Measurements from ENCODE around the gene ZNF84. TPM values are rescaled to one million over a fixed set of nuclear protein-coding genes. Genes with fewer than 3 reads are reported as not detected.

ZNF84 gene
- polyA plus RNA-seq, 3 donors = 3.3 to 5.1 (median 5.1) TPM

- H4K20me1 ChIP-seq (ENCODE audit: insufficient read depth, low read length) = no peaks in the 10 kb centered on the region
- no peak overlapping the region for H3K4me3 ChIP-seq (replicated peaks in 1 of 3; ENCODE audit: low read depth in 2 of 3, low read length in 3 of 3)
- H3K27ac ChIP-seq (ENCODE audit: low read depth in 1 of 2, low read length in 2 of 2) = no peak overlapping the region
- H3K36me3 ChIP-seq (replicated peaks in 1 of 2; ENCODE audit: control insufficient read depth in 1 of 2, insufficient read depth in 2 of 2, low read length in 2 of 2) = no peaks in the 10 kb centered on the region
- H3K27ac Mint-ChIP-seq = no peak overlapping the region
- no peak overlapping the region for H2AFZ ChIP-seq (ENCODE audit: insufficient read depth, low read depth, low read length, poor library complexity, severe bottlenecking)
- no peak overlapping the region for H3K4me3 Mint-ChIP-seq
- no peaks in the 10 kb centered on the region for H3K27me3 ChIP-seq (ENCODE audit: control insufficient read depth in 2 of 2, insufficient read depth in 2 of 2, low read length in 2 of 2)
- DNase-seq = no peak
- intact Hi-C loops (cut with micrococcal nuclease) = no loop called here
- no peak overlapping the region for H3K4me2 ChIP-seq (replicated peaks; ENCODE audit: extremely low read depth, low read length, poor library complexity, severe bottlenecking)
- no peak overlapping the region for H3K9ac ChIP-seq (ENCODE audit: insufficient read depth, low read length, poor library complexity, severe bottlenecking)
- H3K4me1 Mint-ChIP-seq = no peaks in the 10 kb centered on the region
- H3K9me3 Mint-ChIP-seq = peaks cover 35 to 93% (median 83%) of the 10 kb centered on the region in 7 donors
- H3K9me3 ChIP-seq (replicated peaks in 1 of 2; ENCODE audit: control insufficient read depth in 1 of 2, insufficient read depth in 1 of 2, low read length in 2 of 2) = peaks cover 72 to 90% of the 10 kb centered on the region in 2 donors
- no peak for TF ChIP-seq CTCF (IDR thresholded peaks at IDR 0.05)
- H3K4me1 ChIP-seq (ENCODE audit: control insufficient read depth in 1 of 2, insufficient read depth in 2 of 2, low read length in 2 of 2) = no peaks in the 10 kb centered on the region
- no peaks in the 10 kb centered on the region for H3K36me3 Mint-ChIP-seq
- WGBS (ENCODE audit: insufficient coverage) = 94% methylated on average over 3 of the region's 7 CpGs
- H3K79me2 ChIP-seq (ENCODE audit: insufficient read depth, low read length) = no peaks in the 10 kb centered on the region
- no peaks in the 10 kb centered on the region for H3K27me3 Mint-ChIP-seq (ENCODE audit: low read depth in 3 of 3)
These were observed 10.3 kb upstream of the ZNF84 start for GRCh38 chr12:133026996-133027395.

GRCh38 chr12:133038118-133038709 lies 905 bp downstream of the ZNF84 start:
- peak overlapping the region; percentile 86 for H3K9ac ChIP-seq (ENCODE audit: insufficient read depth, low read length, poor library complexity, severe bottlenecking)
- peak overlapping the region; percentile 89 for H2AFZ ChIP-seq (ENCODE audit: insufficient read depth, low read depth, low read length, poor library complexity, severe bottlenecking)
- DNase-seq = no peak
- peak overlapping the region; percentile 79 for H3K4me2 ChIP-seq (replicated peaks; ENCODE audit: extremely low read depth, low read length, poor library complexity, severe bottlenecking)
- Mint-ChIP-seq H3K4me3 (peak overlapping the region; percentile 83 to 95), H3K27me3 (ENCODE audit: low read depth in 3 of 3) (peaks cover 2 to 4% (median 3%) of the 10 kb centered on the region in 3 donors), H3K4me1 (peaks cover 7% of the 10 kb centered on the region), H3K36me3 (peaks cover 22 to 31% of the 10 kb centered on the region in 2 donors), H3K9me3 (peaks cover 39 to 92% (median 78%) of the 10 kb centered on the region in 7 donors), H3K27ac (peak overlapping the region in 3 of 7 donors; percentile 53 to 91 (median 80))
- WGBS (ENCODE audit: insufficient coverage) = no CpG with 5 or more reads among the region's 4 CpGs
- peak overlapping the region; percentile 48 to 78 (median 53) for H3K4me3 ChIP-seq (replicated peaks in 1 of 3; ENCODE audit: low read depth in 2 of 3, low read length in 3 of 3)
- peak overlapping the region; percentile 77 to 84 for H3K27ac ChIP-seq (ENCODE audit: low read depth in 1 of 2, low read length in 2 of 2)
- peaks cover 33% of the 10 kb centered on the region for H3K79me2 ChIP-seq (ENCODE audit: insufficient read depth, low read length)
- peaks cover 12 to 15% of the 10 kb centered on the region in 2 donors for H3K4me1 ChIP-seq (ENCODE audit: control insufficient read depth in 1 of 2, insufficient read depth in 2 of 2, low read length in 2 of 2)
- H3K27me3 ChIP-seq (ENCODE audit: control insufficient read depth in 2 of 2, insufficient read depth in 2 of 2, low read length in 2 of 2) = no peaks in the 10 kb centered on the region
- no peaks in the 10 kb centered on the region for H4K20me1 ChIP-seq (ENCODE audit: insufficient read depth, low read length)
- H3K36me3 ChIP-seq (replicated peaks in 1 of 2; ENCODE audit: control insufficient read depth in 1 of 2, insufficient read depth in 2 of 2, low read length in 2 of 2) = peaks cover 16 to 40% of the 10 kb centered on the region in 2 donors
- H3K9me3 ChIP-seq (replicated peaks in 1 of 2; ENCODE audit: control insufficient read depth in 1 of 2, insufficient read depth in 1 of 2, low read length in 2 of 2) = peaks cover 60 to 84% of the 10 kb centered on the region in 2 donors
- TF ChIP-seq CTCF (IDR thresholded peaks at IDR 0.05) = no peak
- intact Hi-C loops (cut with micrococcal nuclease) = loop anchor here (5.0 to 10.0 kb wide), 4 partner anchors 81 to 146 kb away; partner anchors contain the start of genes ZNF10 (in 1 of the 2), ZNF605 (in 1 of the 2) and ZNF891 (in 1 of the 2)
